Chondrocyte (in vitro differentiated cells): ENCODE results near the gene MEIOB. TPM values are rescaled to one million over a fixed set of nuclear protein-coding genes. Genes with fewer than 3 reads are reported as not detected.
A peak's percentile ranks its signal among the peaks of the same experiment; 100 is the strongest.

Experiments
- DNase-seq: peaks from one replicate; pipeline ENCODE4 v3.0.0; 2021; ENCODE audit warnings: mixed read lengths, low spot score
- H3K27ac Mint-ChIP-seq: one replicate; pipeline ENCODE4 v1.8.0; 2021; ENCODE audit warnings: mild to moderate bottlenecking, moderate library complexity, mixed read lengths; ENCODE audit not compliant: unreplicated experiment
- H3K27me3 Mint-ChIP-seq: 2 replicates; pipeline ENCODE4 v1.8.0; 2021; ENCODE audit warnings: low read depth, mixed read lengths
- H3K36me3 Mint-ChIP-seq: 2 replicates; pipeline ENCODE4 v1.8.0; 2021; ENCODE audit warnings: low read depth, mixed read lengths
- H3K4me1 Mint-ChIP-seq: 2 replicates; pipeline ENCODE4 v1.8.0; 2021; ENCODE audit warnings: low read depth, mild to moderate bottlenecking, mixed read lengths
- H3K4me3 Mint-ChIP-seq: one replicate; pipeline ENCODE4 v1.8.0; 2021; ENCODE audit warnings: mild to moderate bottlenecking, moderate library complexity, mixed read lengths; ENCODE audit not compliant: unreplicated experiment
- H3K9me3 Mint-ChIP-seq: 2 replicates; pipeline ENCODE4 v1.8.0; 2021; ENCODE audit warnings: low read depth, mixed read lengths
- CTCF ChIP-seq: fragments of 200-600 bp; sonication (generic); IDR thresholded peaks from 2 replicates; pipeline ENCODE4 v1.5.0; 2021; ENCODE audit warnings: antibody characterized with exemption, mild to moderate bottlenecking, moderate library complexity
- total RNA-seq: library from RNA; stranded (reverse); gene quantifications from 3 replicates; pipeline ENCODE4 v1.2.1, GENCODE V29; 2021

The MEIOB gene
- total RNA-seq, 1 donor from 2014 or later: 1.2 TPM

GRCh38 chr16:1908983-1909382, 37.0 kb upstream of the MEIOB start:
- TF ChIP-seq CTCF: no peak
- Mint-ChIP-seq H3K27ac (no peak overlapping the region), H3K4me3 (no peak overlapping the region), H3K9me3 (no peaks in the 10 kb centered on the region), H3K27me3 (peaks cover 3% of the 10 kb centered on the region), H3K36me3 (no peaks in the 10 kb centered on the region), H3K4me1 (peaks cover 8% of the 10 kb centered on the region)
- no peak for DNase-seq

- Mint-ChIP-seq H3K4me3 (no peak overlapping the region), H3K36me3 (no peaks in the 10 kb centered on the region), H3K9me3 (no peaks in the 10 kb centered on the region), H3K27me3 (peaks cover 3% of the 10 kb centered on the region), H3K4me1 (peaks cover 8% of the 10 kb centered on the region), H3K27ac (no peak overlapping the region)
- DNase-seq: no peak
- TF ChIP-seq CTCF: no peak
Observed at GRCh38 chr16:1908184-1908583, 36.2 kb upstream of the MEIOB start.

GRCh38 chr16:1907226-1907860, 35.4 kb upstream of the MEIOB start:
- H3K9me3 Mint-ChIP-seq: no peaks in the 10 kb centered on the region
- H3K27ac Mint-ChIP-seq: no peak overlapping the region
- no peaks in the 10 kb centered on the region for H3K36me3 Mint-ChIP-seq
- H3K4me3 Mint-ChIP-seq: no peak overlapping the region
- H3K4me1 Mint-ChIP-seq: peaks cover 8% of the 10 kb centered on the region
- no peak for TF ChIP-seq CTCF
- H3K27me3 Mint-ChIP-seq: peaks cover 6% of the 10 kb centered on the region
- no peak for DNase-seq

GRCh38 chr16:1906846-1907165, 34.8 kb upstream of the MEIOB start:
- Mint-ChIP-seq H3K27ac (no peak overlapping the region), H3K4me1 (peaks cover 8% of the 10 kb centered on the region), H3K27me3 (peaks cover 6% of the 10 kb centered on the region), H3K4me3 (no peak overlapping the region), H3K9me3 (no peaks in the 10 kb centered on the region), H3K36me3 (no peaks in the 10 kb centered on the region)
- DNase-seq: no peak
- TF ChIP-seq CTCF: no peak

GRCh38 chr16:1906055-1906845, 34.3 kb upstream of the MEIOB start:
- H3K27me3 Mint-ChIP-seq: peaks cover 6% of the 10 kb centered on the region
- peaks cover 8% of the 10 kb centered on the region for H3K4me1 Mint-ChIP-seq
- no peak overlapping the region for H3K27ac Mint-ChIP-seq
- no peak for DNase-seq
- H3K9me3 Mint-ChIP-seq: no peaks in the 10 kb centered on the region
- no peaks in the 10 kb centered on the region for H3K36me3 Mint-ChIP-seq
- H3K4me3 Mint-ChIP-seq: no peak overlapping the region
- TF ChIP-seq CTCF: peak; percentile 12
